Suppressor macrophage (primary cell): ENCODE measurements around the gene CCDC92B.
"Not testable (repeated sequence)": the region's sequence is repeated elsewhere in the genome, so short reads cannot be mapped to it uniquely, and the experiment has no call there.

Experiments
- DNase-seq, 4 experiments: peaks; one replicate each; pipeline ENCODE4 v3.0.0-alpha.2; 2020 to 2022

The CCDC92B gene

GRCh38 chr17:2701996-2702741 lies 47.3 kb downstream of the CCDC92B start:
- DNase-seq = no peak

- no peak for DNase-seq
Measured at GRCh38 chr17:2701161-2701995, 48.1 kb downstream of the CCDC92B start.

GRCh38 chr17:2700491-2701141 lies 48.8 kb downstream of the CCDC92B start:
- no peak for DNase-seq

GRCh38 chr17:2700030-2700490 lies 49.4 kb downstream of the CCDC92B start:
- no peak for DNase-seq

- not testable (repeated sequence) for DNase-seq
Measured at GRCh38 chr17:2699216-2699805, 50.1 kb downstream of the CCDC92B start.

- no peak for DNase-seq
Measured at GRCh38 chr17:2697611-2698162, 51.8 kb downstream of the CCDC92B start.

GRCh38 chr17:2695961-2696760 lies 53.3 kb downstream of the CCDC92B start:
- DNase-seq = no peak

- no peak for DNase-seq
Measured at GRCh38 chr17:2695243-2695960, 54.0 kb downstream of the CCDC92B start.

GRCh38 chr17:2694381-2695242 lies 54.8 kb downstream of the CCDC92B start:
- no peak for DNase-seq

- no peak for DNase-seq
Measured at GRCh38 chr17:2693561-2694380, 55.7 kb downstream of the CCDC92B start.

GRCh38 chr17:2692781-2693135 lies 56.7 kb downstream of the CCDC92B start:
- DNase-seq = no peak

- no peak for DNase-seq
Measured at GRCh38 chr17:2691965-2692780, 57.3 kb downstream of the CCDC92B start.

- no peak for DNase-seq
Measured at GRCh38 chr17:2691069-2691871, 58.2 kb downstream of the CCDC92B start.

- DNase-seq = no peak
Measured at GRCh38 chr17:2690165-2691068, 59.0 kb downstream of the CCDC92B start.

- no peak for DNase-seq
Measured at GRCh38 chr17:2689411-2690164, 59.9 kb downstream of the CCDC92B start.
